Measurements from ENCODE around the gene ANGPTL3. TPM values are rescaled to one million over a fixed set of nuclear protein-coding genes. Genes with fewer than 3 reads are reported as not detected.

ANGPTL3 gene
- total RNA-seq, 2 experiments from 2014 or later: not detected

- Histone ChIP-seq H3K4me2 (ENCODE audit: low read length) (no peak overlapping the region), H3K27ac (ENCODE audit: low read depth, low read length, poor library complexity, severe bottlenecking) (no peak overlapping the region), H3K9me3 (ENCODE audit: low read length) (no peaks in the 10 kb centered on the region), H4K20me1 (ENCODE audit: insufficient read depth, low read length) (no peaks in the 10 kb centered on the region), H2AFZ (ENCODE audit: low read length) (no peak overlapping the region), H3K36me3 (ENCODE audit: insufficient read depth, low read length) (no peaks in the 10 kb centered on the region), H3K9me2 (ENCODE audit: insufficient read depth, low read length) (no peaks in the 10 kb centered on the region), H3K4me1 (ENCODE audit: insufficient read depth, low read length, poor library complexity, severe bottlenecking) (no peaks in the 10 kb centered on the region), H3K4me3 (ENCODE audit: low read depth, low read length, poor library complexity, severe bottlenecking) (no peak overlapping the region), H3K79me2 (ENCODE audit: insufficient read depth, low read depth, low read length) (no peaks in the 10 kb centered on the region)
- TF ChIP-seq CTCF (conservative IDR thresholded peaks at IDR 0.05; ENCODE audit: low read length) (no peak), EZH2phosphoT487 (IDR thresholded peaks at IDR 0.05; ENCODE audit: borderline replicate concordance, low read depth, low read length) (no peak)
- POLR2A ChIA-PET: no interaction called here
- BruUV-seq (replicated peaks): no TSS peak
- intact Hi-C loops (cut with micrococcal nuclease; ENCODE audit: unreplicated experiment): no loop called here
- DNase-seq (ENCODE audit: low spot score): no peak
- CTCF ChIA-PET (ENCODE audit: unreplicated experiment): no interaction called here
Observed at GRCh38 chr1:62588000-62588399, 9.3 kb upstream of the ANGPTL3 start.

DNA sequence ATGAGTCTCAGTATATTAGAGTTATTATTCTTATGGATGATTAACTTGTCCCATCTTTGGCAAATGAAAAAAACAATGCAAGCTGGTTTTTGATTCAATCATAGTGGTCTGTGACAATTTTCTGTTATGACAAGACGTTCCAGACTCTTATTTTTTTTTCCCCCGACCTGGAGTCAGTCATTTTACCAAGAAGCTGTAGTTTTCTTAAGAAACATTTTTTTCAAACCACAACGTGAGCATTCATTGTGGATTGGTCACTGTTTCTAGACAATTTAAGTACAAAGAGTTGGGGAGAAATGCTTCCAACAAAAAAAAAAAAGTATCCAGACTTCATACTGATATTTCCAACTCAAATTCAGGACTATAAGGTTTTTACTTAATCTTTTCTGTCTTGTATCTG is 8.0 kb upstream of the ANGPTL3 start:
- no peaks in the 10 kb centered on the region for H3K9me3 ChIP-seq (ENCODE audit: low read length)
- H2AFZ ChIP-seq (ENCODE audit: low read length): no peak overlapping the region
- no peak overlapping the region for H3K27ac ChIP-seq (ENCODE audit: low read depth, low read length, poor library complexity, severe bottlenecking)
- no peaks in the 10 kb centered on the region for H3K9me2 ChIP-seq (ENCODE audit: insufficient read depth, low read length)
- intact Hi-C loops (cut with micrococcal nuclease; ENCODE audit: unreplicated experiment): no loop called here
- H3K4me3 ChIP-seq (ENCODE audit: low read depth, low read length, poor library complexity, severe bottlenecking): no peak overlapping the region
- no peaks in the 10 kb centered on the region for H4K20me1 ChIP-seq (ENCODE audit: insufficient read depth, low read length)
- no peak for TF ChIP-seq CTCF (conservative IDR thresholded peaks at IDR 0.05; ENCODE audit: low read length)
- TF ChIP-seq EZH2phosphoT487 (IDR thresholded peaks at IDR 0.05; ENCODE audit: borderline replicate concordance, low read depth, low read length): no peak
- BruUV-seq (replicated peaks): no TSS peak
- DNase-seq (ENCODE audit: low spot score): no peak
- ChIA-PET CTCF (ENCODE audit: unreplicated experiment) (no interaction called here), POLR2A (interaction anchor here (0.6 to 0.7 kb wide), 4 partner anchors 11 to 311 kb away, joined by 3 to 5 read pairs (median 4); no protein-coding TSS in a partner anchor)
- H3K79me2 ChIP-seq (ENCODE audit: insufficient read depth, low read depth, low read length): no peaks in the 10 kb centered on the region
- H3K36me3 ChIP-seq (ENCODE audit: insufficient read depth, low read length): no peaks in the 10 kb centered on the region
- no peak overlapping the region for H3K4me2 ChIP-seq (ENCODE audit: low read length)
- H3K4me1 ChIP-seq (ENCODE audit: insufficient read depth, low read length, poor library complexity, severe bottlenecking): no peaks in the 10 kb centered on the region

GRCh38 chr1:62590255-62590969 is 6.9 kb upstream of the ANGPTL3 start:
- Histone ChIP-seq H3K27ac (ENCODE audit: low read depth, low read length, poor library complexity, severe bottlenecking) (no peak overlapping the region), H3K9me2 (ENCODE audit: insufficient read depth, low read length) (no peaks in the 10 kb centered on the region), H4K20me1 (ENCODE audit: insufficient read depth, low read length) (no peaks in the 10 kb centered on the region), H3K79me2 (ENCODE audit: insufficient read depth, low read depth, low read length) (no peaks in the 10 kb centered on the region), H3K36me3 (ENCODE audit: insufficient read depth, low read length) (no peaks in the 10 kb centered on the region), H3K9me3 (ENCODE audit: low read length) (no peaks in the 10 kb centered on the region), H2AFZ (ENCODE audit: low read length) (no peak overlapping the region), H3K4me3 (ENCODE audit: low read depth, low read length, poor library complexity, severe bottlenecking) (no peak overlapping the region), H3K4me2 (ENCODE audit: low read length) (no peak overlapping the region), H3K4me1 (ENCODE audit: insufficient read depth, low read length, poor library complexity, severe bottlenecking) (no peaks in the 10 kb centered on the region)
- POLR2A ChIA-PET: interaction anchor here (0.7 to 1.0 kb wide), 2 partner anchors 16 to 122 kb away, joined by 3 read pairs; no protein-coding TSS in a partner anchor
- DNase-seq (ENCODE audit: low spot score): no peak
- no peak for TF ChIP-seq CTCF (conservative IDR thresholded peaks at IDR 0.05; ENCODE audit: low read length)
- no peak for TF ChIP-seq EZH2phosphoT487 (IDR thresholded peaks at IDR 0.05; ENCODE audit: borderline replicate concordance, low read depth, low read length)
- intact Hi-C loops (cut with micrococcal nuclease; ENCODE audit: unreplicated experiment): no loop called here
- CTCF ChIA-PET (ENCODE audit: unreplicated experiment): no interaction called here
- BruUV-seq (replicated peaks): no TSS peak

Data from OCI-LY7 (cell line).